OCI-LY1 (cell line): ENCODE data around the gene RAB5IF.
"Not testable (repeated sequence)": the region's sequence is repeated elsewhere in the genome, so short reads cannot be mapped to it uniquely, and the experiment has no call there.

ENCODE experiments used
- H2AFZ ChIP-seq: fragments of 200-600 bp; sonication (generic), shearing (Covaris generic); 2 replicates; pipeline ENCODE4 v1.6.0; 2014; ENCODE audit warnings: antibody characterized with exemption, mild to moderate bottlenecking, low read length
- H3F3A ChIP-seq: fragments of 200-600 bp; sonication (generic), shearing (Covaris generic); 2 replicates; pipeline ENCODE4 v1.6.0; 2014; ENCODE audit warnings: mild to moderate bottlenecking, antibody characterized with exemption, low read length, moderate library complexity; ENCODE audit not compliant: insufficient read depth
- H3K27ac ChIP-seq: fragments of 200-600 bp; sonication (generic); 2 replicates; pipeline ENCODE4 v1.5.1; 2014; ENCODE audit warnings: low read length, mixed run types, mild to moderate bottlenecking, low read depth; ENCODE audit not compliant: poor library complexity, severe bottlenecking
- H3K27me3 ChIP-seq: fragments of 200-600 bp; sonication (generic); 2 replicates; pipeline ENCODE4 v1.6.0; 2014; ENCODE audit warnings: antibody characterized with exemption, mild to moderate bottlenecking, low read length, moderate library complexity; ENCODE audit not compliant: insufficient read depth
- H3K36me3 ChIP-seq: fragments of 200-600 bp; sonication (generic); 2 replicates; pipeline ENCODE4 v1.6.1; 2014; ENCODE audit warnings: mild to moderate bottlenecking, antibody characterized with exemption, low read length, moderate library complexity, mixed read lengths; ENCODE audit not compliant: insufficient read depth
- H3K4me1 ChIP-seq: fragments of 200-600 bp; sonication (generic); 2 replicates; pipeline ENCODE4 v1.5.1; 2014; ENCODE audit warnings: mild to moderate bottlenecking, low read length, moderate library complexity; ENCODE audit not compliant: insufficient read depth, severe bottlenecking
- H3K4me2 ChIP-seq: fragments of 200-600 bp; sonication (generic), shearing (Covaris generic); 2 replicates; pipeline ENCODE4 v1.6.1; 2014; ENCODE audit warnings: low read length
- H3K4me3 ChIP-seq: fragments of 200-600 bp; sonication (generic); 2 replicates; pipeline ENCODE4 v1.5.1; 2014; ENCODE audit warnings: low read length, low read depth, mild to moderate bottlenecking, mixed read lengths; ENCODE audit not compliant: poor library complexity, severe bottlenecking
- H3K79me2 ChIP-seq: fragments of 200-600 bp; shearing (Covaris generic); 2 replicates; pipeline ENCODE4 v1.6.1; 2016; ENCODE audit warnings: mixed run types, low read length, mixed read lengths; ENCODE audit not compliant: insufficient read depth
- H3K9ac ChIP-seq: fragments of 200-600 bp; sonication (generic), shearing (Covaris generic); 2 replicates; pipeline ENCODE4 v1.6.1; 2014; ENCODE audit warnings: mild to moderate bottlenecking, low read length, mixed read lengths
- H3K9me2 ChIP-seq: fragments of 200-600 bp; sonication (generic), shearing (Covaris generic); 2 replicates; pipeline ENCODE4 v1.6.1; 2014; ENCODE audit warnings: low read depth, mild to moderate bottlenecking, low read length, mixed read lengths
- H3K9me3 ChIP-seq: fragments of 200-600 bp; shearing (Covaris generic); 2 replicates; pipeline ENCODE4 v1.6.1; 2014; ENCODE audit warnings: low read length, mixed read lengths
- H4K20me1 ChIP-seq: fragments of 200-600 bp; sonication (generic), shearing (Covaris generic); 2 replicates; pipeline ENCODE4 v1.6.0; 2016; ENCODE audit warnings: mild to moderate bottlenecking, low read length; ENCODE audit not compliant: insufficient read depth
- EZH2 ChIP-seq: fragments of 200-600 bp; sonication (generic), shearing (Covaris generic); IDR thresholded peaks from 2 replicates; pipeline ENCODE4 v1.8.0; 2017; ENCODE audit warnings: borderline replicate concordance, mixed run types, mild to moderate bottlenecking, antibody characterized with exemption, low read length, moderate library complexity, mixed read lengths
- TF ChIP-seq, protein P1 (sequence below): fragments of 200-600 bp; sonication (generic), shearing (Covaris generic); IDR thresholded peaks from 2 replicates; pipeline ENCODE4 v1.5.1; 2017; ENCODE audit warnings: mild to moderate bottlenecking, antibody characterized with exemption, low read length, moderate library complexity, mixed read lengths

RAB5IF gene

GRCh38 chr20:36605399-36606157 lies at the start of gene RAB5IF:
RAB5IF (plus strand) TSS chr20:36605779; CDS start chr20:36605952, 173 bp downstream.
- H3K4me3 ChIP-seq, result peak within 1 kb of the TSS; percentile 93
- TF ChIP-seq EZH2, result no peak
- TF ChIP-seq, protein P1, sequence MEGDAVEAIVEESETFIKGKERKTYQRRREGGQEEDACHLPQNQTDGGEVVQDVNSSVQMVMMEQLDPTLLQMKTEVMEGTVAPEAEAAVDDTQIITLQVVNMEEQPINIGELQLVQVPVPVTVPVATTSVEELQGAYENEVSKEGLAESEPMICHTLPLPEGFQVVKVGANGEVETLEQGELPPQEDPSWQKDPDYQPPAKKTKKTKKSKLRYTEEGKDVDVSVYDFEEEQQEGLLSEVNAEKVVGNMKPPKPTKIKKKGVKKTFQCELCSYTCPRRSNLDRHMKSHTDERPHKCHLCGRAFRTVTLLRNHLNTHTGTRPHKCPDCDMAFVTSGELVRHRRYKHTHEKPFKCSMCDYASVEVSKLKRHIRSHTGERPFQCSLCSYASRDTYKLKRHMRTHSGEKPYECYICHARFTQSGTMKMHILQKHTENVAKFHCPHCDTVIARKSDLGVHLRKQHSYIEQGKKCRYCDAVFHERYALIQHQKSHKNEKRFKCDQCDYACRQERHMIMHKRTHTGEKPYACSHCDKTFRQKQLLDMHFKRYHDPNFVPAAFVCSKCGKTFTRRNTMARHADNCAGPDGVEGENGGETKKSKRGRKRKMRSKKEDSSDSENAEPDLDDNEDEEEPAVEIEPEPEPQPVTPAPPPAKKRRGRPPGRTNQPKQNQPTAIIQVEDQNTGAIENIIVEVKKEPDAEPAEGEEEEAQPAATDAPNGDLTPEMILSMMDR, result peak; percentile 82

DNA sequence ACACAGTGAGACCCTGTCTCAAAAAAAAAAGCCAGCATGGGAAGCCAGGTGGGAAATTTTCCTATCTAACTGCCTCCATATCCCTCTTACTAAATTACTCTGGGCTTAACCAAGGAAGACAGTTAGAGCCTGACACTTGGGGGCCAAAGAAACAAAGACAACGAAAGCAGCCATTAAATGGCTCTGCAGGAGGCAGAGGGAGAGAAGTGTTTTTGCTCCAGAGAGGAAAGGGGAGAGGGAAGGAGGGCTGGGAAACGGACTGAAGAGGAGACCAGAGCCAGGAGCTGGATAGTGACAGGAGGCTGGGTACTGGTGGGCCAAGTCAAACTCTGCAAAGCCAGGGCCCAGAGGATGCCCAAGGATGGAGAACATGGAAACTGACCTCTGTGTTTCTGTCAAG lies 42.9 kb upstream of the RAB5IF start:
- Histone ChIP-seq H4K20me1 (no peaks in the 10 kb centered on the region), H3K9me3 (peaks cover 6% of the 10 kb centered on the region), H3K4me3 (no peak overlapping the region), H3K36me3 (no peaks in the 10 kb centered on the region; the same call in 1 of the 2 replicates), H3K27me3 (no peaks in the 10 kb centered on the region; the same call in 1 of the 2 replicates), H3K9ac (no peak overlapping the region), H3F3A (no peaks in the 10 kb centered on the region), H3K79me2 (no peaks in the 10 kb centered on the region), H3K27ac (no peak overlapping the region), H3K9me2 (no peaks in the 10 kb centered on the region), H3K4me2 (no peak overlapping the region), H2AFZ (no peak overlapping the region), H3K4me1 (no peaks in the 10 kb centered on the region)
- no peak for TF ChIP-seq EZH2
- TF ChIP-seq, protein P1, result no peak

More at GRCh38 chr20:36605399-36606157, at the start of gene RAB5IF:
- Histone ChIP-seq H3K79me2 (peaks cover 22% of the 10 kb centered on the region), H3K27me3 (no peaks in the 10 kb centered on the region), H3K27ac (peak within 1 kb of the TSS; percentile 83), H3K9me3 (no peaks in the 10 kb centered on the region), H3K9ac (peak within 1 kb of the TSS; percentile 88), H3F3A (no peaks in the 10 kb centered on the region), H3K36me3 (peaks cover 33% of the 10 kb centered on the region), H3K4me2 (peak within 1 kb of the TSS; percentile 90), H4K20me1 (no peaks in the 10 kb centered on the region), H3K4me1 (peaks cover 24% of the 10 kb centered on the region), H3K9me2 (no peaks in the 10 kb centered on the region), H2AFZ (peak within 1 kb of the TSS; percentile 29; the same call in 1 of the 2 replicates)

DNA sequence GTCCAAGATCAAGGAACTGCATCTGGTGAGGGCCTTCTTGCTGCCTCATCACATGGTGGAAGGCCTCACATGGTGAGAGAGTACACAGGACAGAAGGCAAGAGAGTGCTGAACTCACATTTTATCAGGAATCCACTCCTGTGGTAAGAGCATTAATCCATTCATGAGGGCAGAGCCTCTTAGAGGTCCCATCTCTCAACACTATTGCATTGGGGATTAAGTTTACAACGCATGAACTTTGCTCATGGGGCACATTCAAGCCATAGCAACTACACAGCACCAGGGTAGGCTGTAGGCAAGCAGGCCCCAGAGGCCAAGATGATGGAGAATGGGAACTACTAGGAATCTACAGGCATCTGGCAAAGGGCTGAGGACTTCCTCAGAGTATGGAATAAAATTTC lies 42.2 kb upstream of the RAB5IF start:
- Histone ChIP-seq H3K4me3 (no peak overlapping the region), H3K27ac (no peak overlapping the region), H3K9me2 (no peaks in the 10 kb centered on the region), H3K79me2 (no peaks in the 10 kb centered on the region), H3F3A (no peaks in the 10 kb centered on the region), H3K4me1 (no peaks in the 10 kb centered on the region), H4K20me1 (no peaks in the 10 kb centered on the region), H3K27me3 (no peaks in the 10 kb centered on the region; the same call in 1 of the 2 replicates), H3K9me3 (peaks cover 6% of the 10 kb centered on the region), H2AFZ (no peak overlapping the region), H3K9ac (no peak overlapping the region), H3K36me3 (no peaks in the 10 kb centered on the region; the same call in 1 of the 2 replicates), H3K4me2 (no peak overlapping the region)
- TF ChIP-seq, protein P1, result no peak
- TF ChIP-seq EZH2, result no peak

DNA sequence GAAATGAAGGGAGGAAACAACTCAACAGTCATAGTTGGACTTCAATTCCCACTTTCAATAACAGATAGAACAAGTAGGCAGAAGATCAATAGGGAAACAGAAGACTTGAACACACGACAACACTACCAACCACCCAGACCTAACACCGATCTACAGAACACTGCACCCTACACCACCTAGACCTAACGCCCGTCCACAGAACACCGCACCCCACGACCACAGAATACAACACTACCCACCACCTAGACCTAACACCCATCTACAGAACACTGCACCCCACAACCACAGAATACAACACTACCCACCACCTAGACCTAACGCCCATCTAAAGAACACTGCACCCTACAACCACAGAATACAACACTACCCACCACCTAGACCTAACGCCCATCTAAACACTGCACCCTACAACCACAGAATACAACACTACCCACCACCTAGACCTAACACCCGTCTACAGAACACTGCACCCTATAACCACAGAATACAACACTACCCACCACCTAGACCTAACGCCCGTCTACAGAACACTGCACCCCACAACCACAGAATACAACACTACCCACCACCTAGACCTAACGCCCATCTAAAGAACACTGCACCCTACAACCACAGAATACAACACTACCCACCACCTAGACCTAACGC lies 41.4 kb upstream of the RAB5IF start:
- not testable (repeated sequence) for H3K9me3 ChIP-seq, H3K27me3 ChIP-seq, H3K27ac ChIP-seq, H3K4me2 ChIP-seq, H3F3A ChIP-seq, H2AFZ ChIP-seq, H4K20me1 ChIP-seq, H3K79me2 ChIP-seq, H3K4me1 ChIP-seq, H3K4me3 ChIP-seq, H3K36me3 ChIP-seq, H3K9me2 ChIP-seq, H3K9ac ChIP-seq

- not testable (repeated sequence) for H3K9me3 ChIP-seq, H4K20me1 ChIP-seq, H3K9me2 ChIP-seq, H3K27ac ChIP-seq, H2AFZ ChIP-seq, H3K9ac ChIP-seq, H3K4me2 ChIP-seq, H3K4me3 ChIP-seq, H3F3A ChIP-seq, H3K36me3 ChIP-seq, H3K4me1 ChIP-seq, H3K79me2 ChIP-seq, H3K27me3 ChIP-seq
These were observed 40.9 kb upstream of the RAB5IF start for GRCh38 chr20:36564726-36565121.
